Loucy (cell line): ENCODE data around the gene C5orf52.

Source experiments
- H2AFZ ChIP-seq: fragments of 200-600 bp; sonication (generic); 2 replicates; pipeline ENCODE4 v1.6.0; 2016; ENCODE audit warnings: antibody characterized with exemption, mild to moderate bottlenecking, low read length, moderate library complexity
- H3F3A ChIP-seq: fragments of 200-600 bp; 2 replicates; pipeline ENCODE4 v1.6.0; 2016; ENCODE audit warnings: antibody characterized with exemption, low read depth, mild to moderate bottlenecking
- H3K27me3 ChIP-seq: fragments of 200-600 bp; sonication (generic); 2 replicates; pipeline ENCODE4 v1.6.1; 2014; ENCODE audit warnings: low read length, mild to moderate bottlenecking; ENCODE audit not compliant: insufficient read depth, poor library complexity, severe bottlenecking
- H3K36me3 ChIP-seq: fragments of 200-600 bp; sonication (generic); 2 replicates; pipeline ENCODE4 v1.6.1; 2016; ENCODE audit warnings: low read length; ENCODE audit not compliant: insufficient read depth
- H3K4me1 ChIP-seq: fragments of 200-600 bp; sonication (generic); 2 replicates; pipeline ENCODE4 v1.5.1; 2014; ENCODE audit warnings: low read length, mild to moderate bottlenecking; ENCODE audit not compliant: insufficient read depth, poor library complexity, severe bottlenecking
- H3K4me2 ChIP-seq: fragments of 200-600 bp; sonication (generic); 2 replicates; pipeline ENCODE4 v1.6.0; 2014; ENCODE audit warnings: antibody characterized with exemption, low read length, low read depth, mild to moderate bottlenecking; ENCODE audit not compliant: poor library complexity, severe bottlenecking
- H3K4me3 ChIP-seq: fragments of 200-600 bp; sonication (generic); 2 replicates; pipeline ENCODE4 v1.5.1; 2014; ENCODE audit warnings: low read length, mild to moderate bottlenecking, mixed read lengths; ENCODE audit not compliant: poor library complexity, severe bottlenecking
- H3K79me2 ChIP-seq: fragments of 200-600 bp; sonication (generic); 2 replicates; pipeline ENCODE4 v1.6.1; 2014; ENCODE audit warnings: low read length; ENCODE audit not compliant: insufficient read depth
- H3K9ac ChIP-seq: fragments of 200-600 bp; sonication (generic); 2 replicates; pipeline ENCODE4 v1.6.0; 2014; ENCODE audit warnings: mild to moderate bottlenecking, low read depth, low read length, moderate library complexity; ENCODE audit not compliant: poor library complexity, severe bottlenecking
- H3K9me2 ChIP-seq: fragments of 200-600 bp; sonication (generic); replicated peaks from 2 replicates; pipeline ENCODE4 v1.6.1; 2016; ENCODE audit warnings: low read depth, low read length, mixed read lengths
- H3K9me3 ChIP-seq: fragments of 200-600 bp; sonication (generic); 2 replicates; pipeline ENCODE4 v1.6.1; 2014; ENCODE audit warnings: mild to moderate bottlenecking, antibody characterized with exemption, low read length, low read depth; ENCODE audit not compliant: insufficient read depth
- H4K20me1 ChIP-seq: fragments of 200-600 bp; sonication (generic); 2 replicates; pipeline ENCODE4 v1.6.0; 2014; ENCODE audit warnings: antibody characterized with exemption, low read length, mild to moderate bottlenecking; ENCODE audit not compliant: insufficient read depth, poor library complexity, severe bottlenecking
- CTCF ChIP-seq: fragments of 200-600 bp; sonication (generic); conservative IDR thresholded peaks from 2 replicates; pipeline ENCODE4 v1.5.1; 2014; ENCODE audit warnings: mild to moderate bottlenecking, antibody characterized with exemption, low read length
- EZH2phosphoT487 ChIP-seq: fragments of 200-600 bp; IDR thresholded peaks from 2 replicates; pipeline ENCODE4 v1.6.1; 2018; ENCODE audit warnings: antibody characterized with exemption, mild to moderate bottlenecking, moderate library complexity, borderline replicate concordance

Gene C5orf52

GRCh38 chr5:157714596-157714864 is 43.2 kb downstream of the C5orf52 start:
- H3K9me3 ChIP-seq, result no peaks in the 10 kb centered on the region
- no peak overlapping the region for H3K9ac ChIP-seq
- no peaks in the 10 kb centered on the region for H3K36me3 ChIP-seq
- no peaks in the 10 kb centered on the region for H3F3A ChIP-seq
- no peaks in the 10 kb centered on the region for H3K4me1 ChIP-seq
- no peaks in the 10 kb centered on the region for H3K9me2 ChIP-seq
- no peaks in the 10 kb centered on the region for H3K27me3 ChIP-seq
- TF ChIP-seq EZH2phosphoT487 (no peak), CTCF (no peak)
- H3K4me3 ChIP-seq, result no peak overlapping the region
- H3K79me2 ChIP-seq, result no peaks in the 10 kb centered on the region
- no peak overlapping the region for H2AFZ ChIP-seq
- H4K20me1 ChIP-seq, result no peaks in the 10 kb centered on the region
- H3K4me2 ChIP-seq, result no peak overlapping the region

DNA sequence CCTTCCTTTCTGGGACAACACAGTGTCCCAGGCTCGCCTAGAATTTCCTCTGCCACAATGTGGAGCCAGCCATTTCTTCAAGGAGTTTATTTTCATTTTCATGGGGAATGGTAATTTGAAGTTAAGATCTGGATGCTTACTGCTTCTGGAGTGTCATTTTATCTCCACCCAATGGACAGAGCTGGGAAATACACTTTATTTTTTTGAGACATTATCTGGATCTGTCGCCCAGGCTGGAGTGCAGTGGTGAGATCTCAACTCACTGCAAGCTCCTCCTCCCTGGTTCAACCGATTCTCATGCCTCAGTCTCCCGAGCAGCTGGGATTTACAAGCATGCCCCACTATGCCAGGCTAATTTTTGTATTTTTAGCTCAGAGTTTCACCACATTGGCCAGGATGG is 47.2 kb downstream of the C5orf52 start:
- H3F3A ChIP-seq, result no peaks in the 10 kb centered on the region
- peak overlapping the region; percentile 27 for H3K4me2 ChIP-seq
- H3K4me3 ChIP-seq, result no peak overlapping the region
- H3K79me2 ChIP-seq, result no peaks in the 10 kb centered on the region
- no peak for TF ChIP-seq EZH2phosphoT487
- TF ChIP-seq CTCF, result peak; percentile 55
- H4K20me1 ChIP-seq, result no peaks in the 10 kb centered on the region
- H2AFZ ChIP-seq, result no peak overlapping the region
- no peak overlapping the region for H3K9ac ChIP-seq
- H3K36me3 ChIP-seq, result no peaks in the 10 kb centered on the region
- H3K9me2 ChIP-seq, result no peaks in the 10 kb centered on the region
- no peaks in the 10 kb centered on the region for H3K27me3 ChIP-seq
- no peaks in the 10 kb centered on the region for H3K9me3 ChIP-seq
- H3K4me1 ChIP-seq, result no peaks in the 10 kb centered on the region

DNA sequence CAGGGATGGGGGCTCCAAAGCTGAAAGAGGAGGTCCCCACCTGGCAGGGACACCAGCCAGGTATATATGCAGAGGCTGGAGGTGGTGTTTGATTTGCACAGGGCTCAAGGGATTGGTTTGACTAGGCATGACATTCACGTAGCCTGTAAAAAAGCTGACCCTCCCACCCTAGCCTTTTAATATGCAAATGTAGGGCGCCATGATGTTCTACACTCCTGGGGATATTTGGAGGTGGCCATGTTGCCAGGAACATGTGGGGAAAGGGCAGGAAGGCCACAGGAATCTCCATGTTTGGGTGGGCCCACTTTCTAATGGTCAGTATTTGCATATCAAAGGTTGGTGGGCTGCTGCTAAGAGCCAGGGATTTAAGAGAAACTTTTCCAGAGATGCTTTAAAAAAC is 47.9 kb downstream of the C5orf52 start:
- Histone ChIP-seq H3K36me3 (no peaks in the 10 kb centered on the region), H3K9me3 (no peaks in the 10 kb centered on the region), H3K4me1 (no peaks in the 10 kb centered on the region), H3K9ac (no peak overlapping the region), H3K79me2 (no peaks in the 10 kb centered on the region), H3K4me3 (no peak overlapping the region), H2AFZ (no peak overlapping the region), H3K27me3 (no peaks in the 10 kb centered on the region), H3K4me2 (no peak overlapping the region), H4K20me1 (no peaks in the 10 kb centered on the region), H3K9me2 (no peaks in the 10 kb centered on the region), H3F3A (no peaks in the 10 kb centered on the region)
- TF ChIP-seq EZH2phosphoT487 (no peak), CTCF (no peak)
